Stimulated activated CD8-positive, alpha-beta memory T cell treated with anti-CD3 and anti-CD28 coated beads, Interleukin-12 subunit alpha, Interleukin-12 subunit beta, amount 100 ng/mL, for 1 hour (primary cell): ENCODE data around the gene RFX1.
"Not testable (repeated sequence)": the region's sequence is repeated elsewhere in the genome, so short reads cannot be mapped to it uniquely, and the experiment has no call there.

ENCODE experiments used
- DNase-seq: peaks from one replicate; pipeline ENCODE4 v3.0.0-alpha.2; 2020; ENCODE audit warnings: low read depth

RFX1 gene

GRCh38 chr19:13978351-13979243 is 27.5 kb downstream of the RFX1 start:
- DNase-seq = no peak

- DNase-seq = no peak
Measured at GRCh38 chr19:13977803-13978202, 28.3 kb downstream of the RFX1 start.

GRCh38 chr19:13976446-13976845 is 29.7 kb downstream of the RFX1 start:
- no peak for DNase-seq

GRCh38 chr19:13975870-13976269 is 30.2 kb downstream of the RFX1 start:
- DNase-seq = no peak

- DNase-seq = no peak
Measured at GRCh38 chr19:13974073-13974472, 32.0 kb downstream of the RFX1 start.

GRCh38 chr19:13973479-13973878 is 32.6 kb downstream of the RFX1 start:
- not testable (repeated sequence) for DNase-seq

- no peak for DNase-seq
Measured at GRCh38 chr19:13972368-13973155, 33.6 kb downstream of the RFX1 start.

GRCh38 chr19:13971868-13972267 is 34.3 kb downstream of the RFX1 start:
- not testable (repeated sequence) for DNase-seq

- no peak for DNase-seq
Measured at GRCh38 chr19:13969897-13970296, 36.2 kb downstream of the RFX1 start.

- no peak for DNase-seq
Measured at GRCh38 chr19:13968999-13969398, 37.1 kb downstream of the RFX1 start.

GRCh38 chr19:13968383-13968935 is 37.7 kb downstream of the RFX1 start:
- DNase-seq = no peak

- not testable (repeated sequence) for DNase-seq
Measured at GRCh38 chr19:13967206-13967605, 38.9 kb downstream of the RFX1 start.

GRCh38 chr19:13966684-13967128 is 39.4 kb downstream of the RFX1 start:
- DNase-seq = no peak

GRCh38 chr19:13965926-13966683 is 40.0 kb downstream of the RFX1 start:
- DNase-seq = no peak

- DNase-seq = no peak
Measured at GRCh38 chr19:13965377-13965896, 40.7 kb downstream of the RFX1 start.

GRCh38 chr19:13964776-13965175 is 41.3 kb downstream of the RFX1 start:
- DNase-seq = no peak

GRCh38 chr19:13963603-13964105 is 42.5 kb downstream of the RFX1 start:
- no peak for DNase-seq

GRCh38 chr19:13962699-13963602 is 43.2 kb downstream of the RFX1 start:
- no peak for DNase-seq

GRCh38 chr19:13961826-13962698 is 44.1 kb downstream of the RFX1 start:
- no peak for DNase-seq
